Activated CD8-positive, alpha-beta memory T cell treated with anti-CD3 and anti-CD28 coated beads, Interleukin-2, amount 50 U/mL, for 24 hours (primary cell): Measurements from ENCODE around the gene IWS1.
"Not testable (repeated sequence)": the region's sequence is repeated elsewhere in the genome, so short reads cannot be mapped to it uniquely, and the experiment has no call there.

ENCODE experiments used
- DNase-seq: peaks from one replicate; pipeline ENCODE4 v3.0.0-alpha.2; 2020; ENCODE audit errors: extremely low read depth

The IWS1 gene

GRCh38 chr2:127528487-127528886, 2.2 kb upstream of the IWS1 start:
- DNase-seq = no peak

- DNase-seq = no peak
Measured at GRCh38 chr2:127527001-127527804, 914 bp upstream of the IWS1 start.

GRCh38 chr2:127525691-127526131, 578 bp downstream of the IWS1 start:
- DNase-seq = no peak

- DNase-seq = not testable (repeated sequence)
Measured at GRCh38 chr2:127524198-127524834, 2.0 kb downstream of the IWS1 start.

DNA sequence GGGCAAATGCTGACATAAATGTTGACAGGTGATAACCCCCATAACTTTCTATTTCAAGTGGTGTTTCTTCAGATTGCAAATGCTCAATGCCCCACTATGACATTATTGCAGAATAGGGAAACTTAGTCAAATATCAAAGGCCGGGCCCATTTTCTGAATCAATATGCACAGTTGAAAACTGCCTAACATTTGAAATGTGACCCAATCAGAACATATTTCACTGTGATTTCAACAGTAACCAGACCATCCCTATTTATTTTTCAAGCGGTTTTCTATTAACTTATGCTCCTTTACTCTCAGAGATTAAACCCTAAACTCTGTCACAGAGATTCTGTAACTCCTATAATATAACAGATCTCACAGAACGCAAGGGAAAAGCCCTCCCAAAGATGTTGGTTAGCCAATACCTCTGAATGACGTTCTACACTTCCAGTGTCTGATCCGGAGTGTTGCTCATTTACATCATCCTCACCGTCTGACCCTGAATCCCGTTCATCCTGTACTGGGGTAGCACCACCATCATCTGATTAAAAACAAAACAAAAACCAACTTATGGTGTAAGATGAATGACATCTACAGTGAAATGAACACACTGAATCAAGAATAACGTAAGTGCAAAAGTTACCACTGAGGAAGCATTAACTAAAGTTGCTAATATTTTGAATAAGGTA, 2.9 kb downstream of the IWS1 start:
- no peak for DNase-seq

DNA sequence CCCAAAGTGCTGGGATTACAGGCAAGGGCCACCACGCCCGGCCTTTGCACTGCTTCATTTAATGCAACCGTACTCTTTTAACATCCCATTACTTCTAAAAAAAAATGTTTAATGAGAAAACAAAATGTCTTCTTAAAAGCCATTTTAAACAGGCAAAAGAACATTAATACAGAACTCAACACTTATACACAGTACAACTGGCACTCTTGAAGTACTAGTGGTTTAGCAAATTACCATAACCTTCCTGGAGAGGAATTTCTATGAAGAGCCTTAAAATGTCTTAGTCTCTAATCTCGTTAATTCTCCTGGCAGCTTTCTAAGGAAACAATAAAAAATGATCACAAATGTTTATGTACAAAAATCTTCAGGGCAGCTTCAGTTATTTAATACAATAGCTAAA, 5.9 kb downstream of the IWS1 start:
- no peak for DNase-seq

DNA sequence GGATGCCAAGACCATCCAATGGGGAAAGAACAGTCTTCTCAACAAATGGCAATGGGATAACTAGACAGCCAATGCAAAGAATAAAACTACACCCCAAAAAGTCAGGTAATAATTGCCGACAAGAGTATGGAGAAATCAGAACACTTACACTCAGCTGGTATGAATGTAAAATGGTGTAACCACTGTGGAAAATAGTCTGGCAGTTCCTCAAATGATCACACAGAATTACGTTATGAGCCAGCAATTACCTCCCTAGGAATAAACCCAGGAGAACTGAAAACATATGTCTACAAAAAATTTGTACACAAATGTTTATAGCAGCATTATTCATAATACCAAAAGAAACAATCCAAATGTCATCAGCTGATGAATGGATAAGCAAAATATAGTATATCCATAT, 8.8 kb downstream of the IWS1 start:
- DNase-seq = no peak

GRCh38 chr2:127516041-127516762, 10.1 kb downstream of the IWS1 start:
- no peak for DNase-seq

DNA sequence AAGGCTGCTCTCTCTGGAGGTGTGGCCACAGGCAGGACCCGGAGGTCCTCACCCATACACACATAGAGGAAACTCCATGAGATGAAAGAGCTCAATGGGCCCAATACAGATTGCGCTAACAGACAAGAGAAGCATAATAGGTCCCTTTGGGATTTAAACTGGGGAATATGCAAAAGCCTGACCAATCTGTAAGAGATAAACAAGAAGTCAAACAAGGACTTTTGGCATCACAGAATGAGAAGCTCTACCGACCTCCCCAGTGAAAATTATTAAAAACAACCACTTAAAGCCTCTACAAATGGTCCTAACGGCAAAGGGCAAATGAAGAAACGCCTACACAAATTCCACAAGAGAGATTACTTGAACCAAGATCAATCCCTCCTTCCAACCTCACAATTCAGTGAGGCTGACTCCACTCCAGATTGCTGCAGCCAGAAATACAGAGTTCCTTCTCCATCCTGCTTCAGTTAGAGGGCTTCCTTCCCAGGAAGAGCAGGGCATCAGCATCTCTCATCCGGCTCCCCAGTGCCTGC, 10.8 kb downstream of the IWS1 start:
- DNase-seq = no peak

GRCh38 chr2:127514485-127514884, 11.8 kb downstream of the IWS1 start:
- no peak for DNase-seq

- no peak for DNase-seq
Measured at GRCh38 chr2:127514076-127514475, 12.2 kb downstream of the IWS1 start.

DNA sequence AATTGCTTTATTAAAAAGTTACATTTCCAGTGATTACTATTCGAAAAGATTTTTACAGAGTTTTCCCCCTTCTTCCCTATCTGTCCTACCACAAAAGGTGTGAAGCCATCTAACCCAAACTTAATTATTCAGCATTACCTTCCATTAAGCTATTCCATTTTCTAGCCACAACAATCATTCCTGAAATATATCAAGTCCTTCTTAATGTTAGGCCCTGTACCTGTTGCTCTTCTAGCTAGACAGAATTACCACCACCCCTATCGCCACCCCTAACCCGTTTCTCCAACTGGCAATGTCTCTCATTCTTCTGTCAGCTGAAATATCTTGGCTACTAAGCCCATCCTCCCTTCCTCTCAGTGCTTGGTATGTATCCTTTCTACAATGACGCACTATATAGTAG, 13.9 kb downstream of the IWS1 start:
- DNase-seq = no peak

DNA sequence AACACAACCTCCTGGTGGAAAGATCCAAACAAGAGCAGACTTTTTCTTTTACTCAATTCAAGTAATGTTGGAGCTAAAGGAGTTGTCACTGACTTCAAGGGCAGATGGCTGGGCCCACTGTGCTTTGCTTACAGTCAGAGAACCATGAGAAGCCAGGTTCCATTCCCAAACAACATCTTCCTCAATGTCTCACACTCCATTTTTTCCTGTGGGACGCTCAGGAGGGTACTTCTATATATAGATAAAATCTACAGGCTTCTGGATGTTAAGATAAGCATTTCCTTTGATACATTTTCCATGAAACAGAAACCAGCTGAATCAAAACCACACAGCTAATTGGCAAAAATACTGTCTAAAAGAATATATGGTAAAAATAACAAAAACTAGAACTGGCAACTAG, 14.4 kb downstream of the IWS1 start:
- DNase-seq = no peak

GRCh38 chr2:127511090-127511695, 15.1 kb downstream of the IWS1 start:
- no peak for DNase-seq

DNA sequence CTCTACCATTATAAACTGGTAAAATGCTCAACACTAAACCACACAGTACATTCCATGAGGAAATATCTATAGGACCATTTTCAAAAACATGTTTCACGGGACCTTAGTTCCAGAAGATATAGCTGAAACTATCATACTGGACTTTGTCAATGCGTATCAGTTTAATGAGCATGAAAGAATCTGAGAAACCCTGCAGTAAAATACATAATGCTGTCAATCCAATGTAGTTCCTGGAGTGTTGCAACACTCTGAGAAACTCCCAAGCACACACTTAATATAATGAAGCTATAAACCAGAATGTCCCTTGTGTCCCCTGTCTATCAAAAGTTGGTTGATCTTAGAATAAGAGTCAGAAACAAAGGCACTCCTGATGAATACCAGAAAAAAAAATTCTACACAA, 16.2 kb downstream of the IWS1 start:
- no peak for DNase-seq

GRCh38 chr2:127508631-127509034, 17.7 kb downstream of the IWS1 start:
- DNase-seq = no peak

DNA sequence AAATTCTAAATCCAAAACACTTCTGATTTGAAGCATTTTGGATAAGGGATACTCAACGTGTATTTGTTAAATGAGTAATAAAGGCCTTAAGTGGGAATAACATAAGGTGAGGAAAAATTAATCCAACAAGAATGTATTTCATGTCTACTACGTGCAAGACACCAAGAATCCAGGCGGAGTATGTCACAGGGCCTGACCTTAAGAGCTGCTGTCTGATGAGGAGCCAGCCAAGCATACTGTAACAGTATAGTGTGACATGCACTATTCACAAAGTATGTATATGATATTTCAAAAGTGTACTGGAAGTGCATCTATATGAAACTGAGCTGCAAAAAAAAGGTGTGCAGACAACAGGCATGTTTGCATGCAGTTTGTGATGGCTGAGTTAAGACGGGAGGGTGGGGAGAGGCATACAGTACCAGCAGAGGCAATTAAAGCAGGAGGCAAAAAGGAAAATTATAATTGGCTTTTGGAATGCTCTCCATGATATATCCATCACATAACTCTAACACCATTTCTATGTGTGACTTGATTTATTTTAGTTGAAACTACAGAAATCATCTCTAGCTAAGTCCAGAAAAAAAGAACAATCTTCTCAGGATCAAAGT, 18.2 kb downstream of the IWS1 start:
- DNase-seq = no peak

GRCh38 chr2:127506510-127506909, 19.8 kb downstream of the IWS1 start:
- DNase-seq = no peak

GRCh38 chr2:127504552-127505430, 21.5 kb downstream of the IWS1 start:
- DNase-seq = no peak

- DNase-seq = no peak
Measured at GRCh38 chr2:127503491-127503890, 22.8 kb downstream of the IWS1 start.
